HS-27A (cell line): ENCODE measurements around the gene OR5H2.
"Not testable (repeated sequence)": the region's sequence is repeated elsewhere in the genome, so short reads cannot be mapped to it uniquely, and the experiment has no call there.

Experiments used
- DNase-seq: peaks from one replicate; pipeline ENCODE4 v3.0.0-alpha.2; 2012; ENCODE audit warnings: low read depth, missing footprints

OR5H2 gene

DNA sequence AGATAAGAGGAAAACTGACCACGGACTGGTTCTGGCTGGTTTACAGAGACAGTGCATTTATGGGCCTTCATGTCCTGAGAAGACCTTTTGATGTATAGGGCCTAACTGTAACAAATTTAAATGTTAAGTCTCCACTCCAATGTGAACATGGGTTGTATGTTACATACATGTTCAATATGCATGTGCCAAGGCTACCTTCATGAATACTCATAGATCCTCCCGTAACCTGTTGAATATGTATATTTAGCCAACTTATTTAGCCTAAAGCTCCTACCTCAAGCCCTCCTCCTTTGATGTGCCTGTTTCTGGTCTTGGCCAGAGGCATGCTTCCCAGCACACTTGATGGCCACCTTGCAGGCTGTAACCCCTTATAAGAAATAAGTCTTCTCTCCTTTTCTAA, at the start of gene OR5H2:
OR5H2 (plus strand) TSS at position 301 of the 400 bp plus-strand sequence. CDS start 398 bp downstream, outside the sequence.
- no peak for DNase-seq

DNA sequence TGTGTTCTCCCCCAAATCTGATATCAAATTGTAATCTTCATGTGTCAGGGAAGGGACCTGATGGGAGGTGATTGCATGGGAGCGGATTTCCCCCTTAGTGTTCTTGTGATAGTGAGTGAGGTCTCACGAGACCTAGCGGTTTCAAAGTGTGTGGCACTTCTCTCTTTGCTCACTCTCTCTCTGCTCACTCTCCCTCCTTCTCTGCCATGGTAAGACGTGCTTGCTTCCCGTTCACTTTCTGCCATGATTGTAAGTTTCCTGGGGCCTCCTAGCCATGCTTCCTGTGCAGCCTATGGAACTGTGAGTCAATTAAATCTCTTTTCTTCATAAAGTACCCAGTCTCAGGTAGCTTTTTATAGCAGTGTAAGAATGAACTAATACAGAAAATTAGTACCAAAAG, 48.8 kb upstream of the OR5H2 start:
- DNase-seq: no peak

DNA sequence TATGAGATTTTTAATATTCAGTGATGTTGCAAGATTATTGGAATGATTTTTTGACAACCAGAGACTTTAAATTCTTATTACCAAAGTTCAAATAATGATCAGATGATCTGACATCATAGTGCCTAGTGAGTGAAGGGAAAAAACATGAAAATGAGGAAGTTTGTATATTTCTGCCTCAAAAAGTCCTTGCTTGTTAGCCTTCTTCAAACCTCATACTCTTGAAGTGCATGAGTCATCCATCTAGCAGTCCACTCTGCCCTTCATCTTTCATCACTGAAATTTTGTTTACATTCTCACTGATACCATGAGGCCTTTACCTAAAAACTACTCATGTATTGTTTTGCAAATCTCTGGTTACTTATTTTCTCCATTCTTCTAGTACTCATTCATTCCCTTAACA, 42.2 kb upstream of the OR5H2 start:
- no peak for DNase-seq

DNA sequence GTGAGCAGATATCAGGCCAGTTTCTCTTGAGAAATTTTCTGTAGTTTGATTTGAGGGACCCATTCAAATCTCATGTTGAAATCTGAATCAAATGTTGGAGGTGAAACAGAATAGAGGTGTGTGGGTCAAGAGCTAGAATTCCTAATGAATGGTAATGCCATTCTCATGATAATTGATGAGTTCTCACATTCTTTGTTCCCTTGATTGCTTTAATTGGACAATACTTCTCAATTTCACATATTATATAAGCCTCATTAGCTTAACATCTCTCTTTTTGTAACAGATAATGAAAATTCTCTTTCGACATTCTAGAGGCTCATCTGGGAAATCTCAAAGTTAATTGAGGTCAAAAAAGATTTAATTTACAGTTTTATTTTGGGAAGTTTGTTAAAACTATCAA, 40.1 kb upstream of the OR5H2 start:
- no peak for DNase-seq

DNA sequence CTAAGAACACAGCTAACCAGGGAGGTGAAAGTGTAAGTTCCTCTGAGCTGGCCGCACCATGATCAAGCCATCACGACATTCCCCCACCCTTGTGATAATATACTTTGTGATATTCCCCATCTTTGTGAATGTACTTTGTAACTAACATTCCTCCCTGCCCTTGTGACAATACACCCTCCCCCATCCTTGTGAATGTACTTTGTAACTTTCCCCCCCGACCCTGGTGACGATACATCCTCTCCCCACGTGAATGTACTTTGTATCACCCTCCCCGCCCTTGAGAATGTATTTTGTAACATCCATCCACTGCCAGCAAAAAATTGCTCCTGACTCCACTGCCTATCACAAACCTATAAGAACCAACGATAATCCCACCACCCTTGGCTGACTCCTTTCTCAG, 38.5 kb upstream of the OR5H2 start:
- DNase-seq: no peak

DNA sequence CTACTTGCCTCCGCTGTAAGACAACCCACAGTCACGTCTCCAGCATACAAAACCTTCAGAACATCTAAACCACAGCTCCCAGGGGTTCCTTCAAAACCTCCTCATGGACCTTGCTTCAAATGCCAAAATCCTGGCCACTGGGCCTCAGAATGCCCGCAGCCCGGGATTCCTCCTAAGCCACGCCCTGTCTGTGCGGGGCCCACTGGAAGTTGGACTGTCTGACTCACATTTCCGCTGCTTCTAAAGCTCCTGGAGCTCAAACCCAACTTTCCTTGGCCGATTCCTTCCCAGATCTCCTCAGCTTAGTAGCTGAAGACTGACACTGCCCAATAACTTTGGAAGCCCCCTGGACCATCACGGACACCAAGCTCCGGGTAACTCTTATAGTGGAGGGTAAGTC, 36.2 kb upstream of the OR5H2 start:
- DNase-seq: peak; percentile 74

DNA sequence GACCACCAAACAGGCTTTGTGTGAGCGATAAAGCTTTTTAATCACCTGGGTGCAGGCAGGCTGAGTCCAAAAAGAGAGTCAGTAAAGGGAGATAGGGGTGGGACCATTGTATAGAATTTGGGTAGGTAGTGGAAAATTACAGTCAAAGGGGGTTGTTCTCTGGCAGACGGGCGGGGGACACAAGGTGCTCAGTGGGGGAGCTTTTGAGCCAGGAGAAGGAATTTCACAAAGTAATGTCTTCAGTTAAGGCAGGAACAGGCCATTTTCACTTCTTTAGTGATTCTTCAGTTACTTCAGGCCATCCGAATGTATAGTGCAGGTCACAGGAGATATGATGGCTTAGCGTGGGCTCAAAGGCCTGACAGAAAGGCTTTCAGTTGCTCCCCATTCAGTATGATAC, 26.3 kb upstream of the OR5H2 start:
- DNase-seq: not testable (repeated sequence)

DNA sequence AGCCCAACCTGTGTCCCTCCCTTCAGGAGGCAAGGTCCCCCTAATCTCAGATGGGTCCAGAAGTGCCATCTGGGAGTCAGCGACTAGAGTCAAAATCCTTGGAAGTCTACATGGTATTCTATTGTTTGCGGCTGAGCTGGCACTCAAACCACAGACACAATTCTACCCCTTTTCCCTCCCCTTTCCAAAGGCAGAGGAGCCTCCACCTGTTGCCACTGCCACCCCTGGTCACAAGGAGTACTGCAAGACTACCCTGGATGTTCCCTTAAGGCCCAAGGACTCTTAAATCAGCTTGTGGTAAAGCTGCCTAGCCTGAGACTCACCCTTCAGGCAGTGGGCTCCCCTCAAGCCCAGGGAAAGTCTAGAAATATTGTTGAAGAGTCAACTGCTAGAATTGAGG, 22.6 kb upstream of the OR5H2 start:
- DNase-seq: no peak

DNA sequence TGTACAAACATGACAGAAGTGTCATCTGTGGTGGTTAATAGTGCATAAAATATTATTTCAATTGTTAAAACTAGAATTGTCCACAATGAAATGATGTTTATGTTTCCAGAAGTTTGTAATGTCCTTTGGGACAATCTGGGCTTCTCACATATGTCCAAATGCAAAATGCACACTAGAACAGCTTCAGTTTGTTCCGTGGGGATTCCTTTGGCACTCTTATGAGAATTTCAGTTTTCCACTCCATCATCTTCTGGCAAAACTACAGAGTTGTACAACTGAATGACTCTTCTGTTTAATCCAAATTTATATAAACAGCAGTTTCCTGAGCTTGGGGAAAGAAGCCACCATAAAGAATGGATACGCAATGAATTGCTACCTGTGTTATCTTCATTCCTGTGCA, 20.3 kb upstream of the OR5H2 start:
- DNase-seq: no peak

DNA sequence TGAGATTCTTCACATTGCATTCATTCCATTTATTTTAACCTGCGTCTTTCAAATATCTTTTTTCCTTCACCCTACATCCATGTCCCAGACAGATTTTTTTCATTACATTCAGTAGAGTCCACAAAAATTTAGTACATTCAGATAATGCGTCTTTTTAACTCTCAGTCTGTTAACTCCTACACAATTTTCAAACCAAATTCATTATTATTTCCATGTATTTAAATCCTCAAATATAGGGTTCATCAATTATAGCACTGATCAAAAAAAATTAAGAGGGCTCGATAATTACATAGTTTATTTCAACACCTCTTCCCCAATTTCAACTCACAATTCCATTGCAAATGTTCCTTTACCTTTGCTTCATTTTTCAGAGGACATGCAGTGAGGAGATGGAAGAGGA, 18.4 kb upstream of the OR5H2 start, which contains the start of gene OR5H6:
OR5H6 (plus strand) TSS at position 301 of the 400 bp plus-strand sequence; CDS start at position 390, 89 bp downstream.
- no peak for DNase-seq

DNA sequence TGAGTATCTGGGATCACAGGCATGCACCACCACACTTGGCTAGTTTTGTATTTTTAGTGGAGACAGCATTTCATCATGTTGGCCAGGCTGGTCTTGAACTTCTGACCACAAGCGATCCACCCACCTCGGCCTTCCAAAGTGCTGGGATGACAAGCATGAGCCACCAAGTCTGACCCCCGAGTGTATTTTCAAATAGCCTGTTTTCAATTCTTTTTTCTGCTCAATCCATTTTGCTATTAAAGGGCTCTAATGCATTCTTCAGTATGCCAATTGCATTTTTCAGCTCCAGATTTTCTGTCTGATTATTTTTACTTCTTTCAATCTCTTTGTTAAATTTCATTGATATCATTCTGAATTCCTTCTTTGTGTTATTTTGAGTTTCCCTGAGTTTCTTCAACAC, 12.5 kb upstream of the OR5H2 start:
- DNase-seq: no peak

DNA sequence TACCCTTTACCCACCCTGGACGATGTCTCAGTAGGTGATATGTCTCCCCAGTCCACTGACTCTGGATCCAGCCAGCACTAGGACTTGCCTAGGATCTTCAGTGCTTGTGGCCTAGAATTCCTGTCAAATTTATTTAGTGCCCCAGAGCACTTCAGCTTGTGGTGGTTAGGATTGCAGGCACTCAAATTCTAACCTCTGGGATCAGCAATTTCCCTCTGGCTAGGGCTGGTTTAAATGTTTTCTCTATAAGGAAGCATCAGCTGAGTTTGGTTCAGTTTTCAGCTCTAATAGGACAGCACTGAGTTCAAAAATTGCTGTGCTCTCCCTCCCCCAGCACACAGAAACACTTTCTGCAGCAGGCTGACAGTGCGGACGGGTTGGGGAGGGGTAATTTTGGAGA, 10.2 kb upstream of the OR5H2 start:
- DNase-seq: no peak

DNA sequence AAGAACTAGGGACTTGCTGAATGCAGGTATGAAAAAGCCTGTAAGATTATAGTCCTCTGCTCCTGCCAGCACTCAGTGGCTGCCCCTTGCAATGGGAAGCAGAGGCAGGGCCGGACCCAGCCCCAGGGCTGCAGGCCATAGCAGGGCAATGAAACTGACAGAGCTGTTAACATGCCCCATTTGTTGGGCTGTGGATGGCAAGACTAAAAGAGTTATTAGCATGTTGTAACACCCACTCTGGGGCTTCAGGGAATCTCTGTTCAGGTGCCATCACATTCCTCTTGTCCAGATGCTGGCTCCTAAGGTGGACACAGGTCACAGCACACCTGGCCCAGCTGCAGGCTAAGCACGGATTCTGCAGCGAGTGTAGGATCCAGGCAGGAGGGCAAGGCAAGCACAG, 7.4 kb upstream of the OR5H2 start:
- DNase-seq: no peak

DNA sequence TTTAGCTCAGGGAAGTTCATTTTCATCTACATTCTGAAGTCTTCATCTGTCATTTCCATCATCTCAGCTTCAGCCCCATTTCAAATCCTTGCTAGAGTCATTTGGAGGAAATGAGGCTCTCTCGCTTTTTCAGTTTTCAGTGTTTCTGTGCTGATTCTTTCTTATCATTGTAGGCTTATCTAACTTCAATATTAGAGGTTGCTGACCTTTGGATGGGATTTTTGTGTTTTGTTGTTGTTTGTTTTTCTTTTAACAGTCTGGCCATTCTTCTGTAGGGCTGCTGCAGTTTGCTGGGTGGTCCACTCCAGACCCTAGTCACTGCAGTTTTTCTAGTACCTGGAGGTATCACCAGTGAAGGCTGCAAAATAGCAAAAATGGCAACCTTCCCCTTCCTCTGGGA, 8.6 kb downstream of the OR5H2 start:
- DNase-seq: no peak

DNA sequence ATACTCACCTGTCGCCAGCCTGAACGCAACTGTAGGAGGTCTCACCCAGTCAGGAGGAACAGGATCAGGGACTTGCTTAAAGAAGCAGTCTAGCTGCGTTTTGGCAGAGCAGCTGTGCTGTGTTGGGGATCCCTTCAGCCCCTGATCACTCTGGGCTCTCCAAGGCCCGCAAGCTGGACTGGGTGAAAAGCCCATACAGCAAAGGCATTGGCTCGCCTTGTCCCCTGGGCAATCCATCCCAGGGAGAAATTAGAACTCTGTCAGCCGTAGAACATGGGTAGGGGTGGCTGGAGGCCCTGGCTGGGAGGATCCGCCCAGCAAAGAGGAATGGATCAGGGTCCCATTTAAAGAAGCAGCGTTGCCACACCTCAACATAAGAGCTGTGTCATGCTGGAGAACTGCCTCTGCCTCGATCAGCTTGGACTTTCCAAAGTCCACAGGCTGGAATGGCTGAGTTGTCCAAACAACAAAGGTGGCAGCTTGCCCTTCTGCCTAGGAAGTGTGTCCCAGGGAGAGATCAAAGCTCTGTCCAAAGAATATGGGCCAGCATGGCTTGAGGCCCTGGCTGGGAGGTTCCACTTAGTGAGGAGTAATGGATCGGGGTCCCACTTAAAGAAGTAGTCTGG, 9.1 kb downstream of the OR5H2 start:
- DNase-seq: no peak

DNA sequence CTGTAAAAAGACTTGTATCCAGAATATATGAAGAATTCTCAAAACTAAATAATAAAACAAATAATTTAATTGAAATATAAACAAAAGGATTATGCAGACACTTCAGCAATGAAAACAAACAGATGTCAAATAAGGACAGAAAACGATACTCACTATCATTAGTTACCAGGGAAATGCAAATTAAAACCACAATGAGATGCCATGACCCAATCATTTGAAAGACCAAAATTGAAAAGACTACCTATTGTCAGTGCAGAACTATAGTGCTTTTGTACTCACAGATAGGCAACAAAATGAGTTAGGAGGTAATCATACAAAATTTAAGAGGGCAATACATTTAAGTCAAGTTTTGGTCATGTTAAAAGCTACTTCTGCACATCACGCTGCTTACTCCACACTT, 39.8 kb downstream of the OR5H2 start:
- DNase-seq: no peak

DNA sequence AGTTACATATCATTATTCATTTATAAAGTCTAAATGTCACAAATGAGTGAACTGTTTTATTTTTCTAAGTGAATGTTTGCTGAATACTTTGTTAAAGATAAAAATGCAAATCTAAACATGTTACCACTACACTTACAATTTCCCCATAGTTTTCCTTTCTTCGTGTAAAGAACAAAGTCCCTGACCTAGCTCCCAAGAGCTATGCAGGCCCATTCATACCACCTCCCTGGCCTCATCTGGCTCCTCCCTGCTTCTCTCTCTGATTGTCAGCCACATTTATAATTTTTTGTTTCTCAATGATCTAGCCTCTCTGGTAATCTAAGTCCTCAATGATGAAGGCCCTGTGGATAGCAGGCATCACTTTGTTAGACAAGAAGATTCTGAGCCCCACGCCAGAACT, 40.4 kb downstream of the OR5H2 start:
- no peak for DNase-seq

DNA sequence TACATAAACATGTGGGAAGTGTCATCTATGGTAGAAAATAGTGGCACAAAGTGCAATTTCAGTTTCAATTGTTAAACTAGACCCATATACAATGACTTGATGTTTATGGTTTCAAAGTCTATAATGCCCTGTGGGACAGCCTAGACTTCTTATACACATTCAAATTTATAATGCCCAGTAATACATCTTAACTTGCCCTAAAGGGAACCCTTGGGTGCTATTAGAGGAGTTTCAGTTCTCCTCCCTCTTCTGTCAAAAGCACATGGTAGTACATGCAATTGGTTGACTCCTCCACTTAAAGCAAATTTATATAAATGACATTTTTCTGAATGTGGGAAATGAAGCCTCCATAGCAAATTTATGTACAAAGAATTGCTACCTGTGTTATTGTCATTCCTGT, 41.1 kb downstream of the OR5H2 start:
- DNase-seq: no peak

DNA sequence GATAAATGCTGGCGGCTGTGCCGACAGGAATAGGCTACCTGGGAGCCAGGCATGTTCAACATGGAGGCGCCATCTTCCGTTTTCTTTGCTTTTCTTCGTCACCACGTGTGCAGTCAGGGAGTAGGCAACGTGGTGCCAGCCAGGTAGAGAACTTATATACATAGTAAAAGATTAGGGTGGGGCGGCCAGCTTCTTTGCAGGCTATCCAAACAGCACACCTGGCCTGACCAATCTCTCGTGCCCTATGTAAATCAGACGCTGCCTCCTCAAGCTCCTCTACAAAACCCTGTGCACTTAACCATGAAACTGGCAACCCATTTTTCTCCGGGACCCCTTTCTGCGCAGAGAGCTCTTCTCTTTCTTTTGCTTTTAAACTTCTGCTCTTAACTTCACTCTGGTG, 42.8 kb downstream of the OR5H2 start:
- no peak for DNase-seq

DNA sequence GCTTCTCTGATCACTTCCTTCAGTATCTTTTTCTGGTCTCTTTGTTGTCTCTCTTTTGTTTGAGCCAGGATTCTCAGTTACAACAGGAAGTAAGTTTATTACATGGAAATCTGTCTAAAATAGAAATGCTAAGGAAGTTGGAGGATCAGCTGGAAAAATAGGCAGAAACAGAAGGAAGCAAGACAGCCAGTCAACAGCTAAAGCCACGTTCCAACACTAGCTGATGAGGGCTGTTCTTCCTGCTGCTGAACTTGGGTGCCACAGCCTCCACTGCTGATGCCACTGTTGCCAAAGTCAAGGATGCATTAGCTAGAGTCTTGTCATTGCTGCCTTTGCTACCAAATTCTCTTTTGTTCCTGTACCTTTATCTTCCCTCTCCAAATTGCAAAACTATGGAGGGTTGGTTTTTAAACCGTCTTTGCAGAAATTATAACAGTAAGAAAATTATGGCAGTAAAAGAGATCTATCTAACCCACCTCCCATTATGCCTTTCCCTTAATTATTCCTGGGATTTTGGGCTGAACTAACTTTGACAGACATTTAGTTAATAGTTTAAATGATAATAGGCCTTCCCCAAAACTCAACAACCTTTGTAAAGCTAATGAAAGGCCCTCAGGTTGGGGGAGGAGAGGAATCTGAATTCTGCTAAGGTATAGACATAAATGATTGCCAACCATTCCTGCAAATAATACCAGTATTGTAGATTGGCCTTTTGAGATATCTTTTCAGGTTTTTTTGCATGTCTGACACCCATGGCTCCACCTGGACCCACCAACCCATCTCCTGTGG, 44.0 kb downstream of the OR5H2 start:
- no peak for DNase-seq

DNA sequence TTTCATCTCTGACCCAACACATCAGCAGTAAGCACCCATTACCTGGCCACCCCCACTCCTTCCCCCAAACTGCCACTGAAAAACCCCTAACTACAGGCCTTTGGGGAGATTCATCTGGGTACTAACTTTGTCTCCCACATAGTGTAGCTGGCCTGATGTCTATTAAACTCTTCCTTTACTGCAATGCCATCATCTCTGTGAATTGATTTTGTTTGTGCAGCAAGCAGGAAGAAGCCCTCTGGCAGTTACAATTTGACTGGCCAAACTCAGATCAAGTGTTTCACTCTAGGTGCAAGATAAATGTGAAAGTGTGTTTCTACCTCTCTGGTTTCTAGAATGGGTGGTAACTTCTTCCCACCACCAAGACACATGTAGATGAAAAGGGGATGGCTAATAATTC, 44.6 kb downstream of the OR5H2 start:
- no peak for DNase-seq

DNA sequence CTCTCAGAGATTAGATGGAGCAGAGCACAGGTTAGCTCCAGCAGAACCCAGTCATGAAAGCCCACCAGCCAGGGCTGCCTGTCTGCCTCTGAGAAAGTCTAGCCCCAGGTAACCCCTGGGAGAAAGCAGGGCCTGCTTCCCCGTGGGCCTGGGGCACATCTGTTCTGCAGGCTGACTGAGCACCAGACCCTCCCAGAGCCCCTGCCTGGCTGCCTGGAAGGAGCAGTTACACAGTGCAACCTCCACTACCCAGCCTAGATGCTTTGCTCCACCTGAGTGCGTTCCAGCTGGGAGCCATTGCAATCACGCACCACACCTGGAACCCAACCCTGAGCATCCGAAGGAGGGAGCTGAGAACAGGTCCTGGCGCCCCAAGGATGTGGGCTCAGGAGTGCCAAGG, 46.6 kb downstream of the OR5H2 start:
- no peak for DNase-seq

DNA sequence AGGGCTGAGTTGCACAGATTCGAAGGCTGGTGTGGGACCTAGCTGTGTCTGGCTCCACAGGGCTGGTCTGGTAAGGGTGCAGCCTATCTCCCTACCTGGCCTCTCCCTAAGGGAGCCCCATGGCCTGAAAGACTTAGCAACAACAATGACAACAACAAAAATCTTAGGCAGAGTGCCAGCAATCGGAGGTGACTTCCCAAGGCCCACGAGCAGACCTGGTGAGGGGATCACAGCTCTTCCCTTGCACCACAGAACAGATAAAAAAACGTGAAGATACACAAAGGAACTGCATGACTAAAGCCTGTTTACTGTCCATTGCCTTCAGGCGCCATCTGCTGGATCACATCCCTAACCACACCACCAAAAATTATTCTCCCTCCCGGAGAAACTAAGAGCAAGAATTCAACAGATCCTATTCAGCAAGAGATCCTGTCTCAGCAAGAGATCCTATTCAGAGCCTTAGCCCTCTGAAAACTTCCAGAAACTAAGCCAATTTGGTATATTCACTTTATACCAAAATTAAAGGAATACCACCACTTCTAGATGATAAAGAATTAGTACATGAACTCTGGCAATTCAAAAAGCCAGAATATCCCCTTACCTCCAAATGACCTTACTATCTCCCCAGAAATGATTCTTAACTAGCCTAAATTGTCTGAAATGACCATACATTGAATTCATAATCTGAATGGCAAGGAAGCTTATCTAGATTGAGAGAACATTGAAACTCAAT, 47.3 kb downstream of the OR5H2 start:
- DNase-seq: peak; percentile 33
